ENCODE measurements around the gene LGALS12. TPM values are rescaled to one million over a fixed set of nuclear protein-coding genes. Genes with fewer than 3 reads are reported as not detected.

Gene LGALS12
- total and polyA plus RNA-seq, 2 of the 13 experiments (the other 11 are each of a cell fraction or from before 2014, with no cell fraction given), result not detected

- no peak for DNase-seq (ENCODE audit: low spot score)
- intact Hi-C loops (cut with micrococcal nuclease; ENCODE audit: unreplicated experiment), result no loop called here
- no peak for FAIRE-seq
- in situ Hi-C loops (cut with HindIII; ENCODE audit: extremely low pct_ligation_motif_present, low pct_unique_long_range_greater_than_20kb), result no loop called here
- Histone ChIP-seq H3K79me2 (ENCODE audit: insufficient read depth, low read length) (no peaks in the 10 kb centered on the region), H3K36me3 (replicated peaks in 1 of 2; ENCODE audit: control insufficient read depth in 1 of 2, insufficient read depth in 2 of 2, low read length in 2 of 2) (no peaks in the 10 kb centered on the region), H3K27ac (ENCODE audit: extremely low read length, insufficient read depth, low read length) (no peak overlapping the region), H4K20me1 (ENCODE audit: insufficient read depth, low read length) (no peaks in the 10 kb centered on the region), H3K4me1 (ENCODE audit: insufficient read depth, low read length) (peaks cover 8% of the 10 kb centered on the region; the same call in 1 of the 2 replicates), H3K9me3 (ENCODE audit: low read length) (no peaks in the 10 kb centered on the region), H3K4me2 (ENCODE audit: low read depth, low read length) (no peak overlapping the region), H3K9ac (ENCODE audit: insufficient read depth, low read depth, low read length) (no peak overlapping the region), H3K4me3 (replicated peaks in 1 of 3; ENCODE audit: insufficient read depth in 1 of 3, low read depth in 2 of 3, low read length in 3 of 3) (no peak overlapping the region), H2AFZ (ENCODE audit: low read length) (no peak overlapping the region), H3K27me3 (ENCODE audit: control insufficient read depth in 1 of 2, insufficient read depth in 2 of 2, low read length in 2 of 2) (peaks cover 0 to 5% of the 10 kb centered on the region in 2 experiments; a peak in 2 of 5 replicates)
- ATAC-seq, result no peak
- WGBS (ENCODE audit: low lambda C conversion rate), result 25% methylated on average over 7 of the region's 7 CpGs
- CTCF ChIA-PET (ENCODE audit: low intra/inter-chr PET ratio, low total read pairs), result no interaction called here
- no peak for TF ChIP-seq NFKBIZ (CRISPR knock-in tag; IDR thresholded peaks at IDR 0.05)
- no peak for TF ChIP-seq ATF7-NPFF (CRISPR knock-in tag; IDR thresholded peaks at IDR 0.05; ENCODE audit: low read depth)
- BruUV-seq (replicated peaks), result no TSS peak
- POLR2A ChIA-PET, result no interaction called here
Measured at GRCh38 chr11:63556404-63557013, 50.6 kb downstream of the LGALS12 start.

DNA sequence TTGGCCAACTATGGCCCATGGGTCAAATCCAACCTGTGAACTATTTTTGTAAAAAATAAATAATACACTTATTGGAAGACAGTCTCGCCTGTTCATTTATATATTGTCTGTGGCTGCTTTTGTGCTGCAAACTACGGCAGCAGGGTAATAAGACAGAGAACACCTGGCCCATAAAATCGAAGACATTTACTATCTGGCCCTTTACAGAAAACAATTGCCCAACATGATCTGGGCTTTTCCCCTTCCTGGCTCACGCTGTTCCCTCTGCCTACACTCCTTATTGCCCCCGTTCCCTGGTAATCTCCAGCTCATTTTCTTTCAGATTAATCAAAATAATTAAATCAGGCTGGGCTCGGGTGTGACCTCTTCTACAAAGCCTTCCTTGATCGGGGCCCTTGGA is 51.7 kb downstream of the LGALS12 start:
- TF ChIP-seq SIX1 (CRISPR knock-in tag; IDR thresholded peaks at IDR 0.05; ENCODE audit: borderline replicate concordance) (no peak), JUN (CRISPR knock-in tag; IDR thresholded peaks at IDR 0.05) (no peak), ZFAT (CRISPR knock-in tag; conservative IDR thresholded peaks at IDR 0.05) (no peak), ZNF33A (CRISPR knock-in tag; IDR thresholded peaks at IDR 0.05; ENCODE audit: borderline replicate concordance) (no peak), ZSCAN30 (CRISPR knock-in tag; IDR thresholded peaks at IDR 0.05) (no peak), NR2C2 (CRISPR knock-in tag; IDR thresholded peaks at IDR 0.05; ENCODE audit: borderline replicate concordance) (no peak), HOXA9 (CRISPR knock-in tag; IDR thresholded peaks at IDR 0.05; ENCODE audit: borderline replicate concordance) (no peak), ZNF749 (CRISPR knock-in tag; IDR thresholded peaks at IDR 0.05; ENCODE audit: borderline replicate concordance) (no peak), ZNF136 (CRISPR knock-in tag; IDR thresholded peaks at IDR 0.05; ENCODE audit: low read depth) (no peak), ISL2 (CRISPR knock-in tag; IDR thresholded peaks at IDR 0.05) (no peak), FOXP1 (IDR thresholded peaks at IDR 0.05) (no peak), FOXP1 (CRISPR knock-in tag; IDR thresholded peaks at IDR 0.05) (no peak)
- TF ChIP-seq, protein P1, sequence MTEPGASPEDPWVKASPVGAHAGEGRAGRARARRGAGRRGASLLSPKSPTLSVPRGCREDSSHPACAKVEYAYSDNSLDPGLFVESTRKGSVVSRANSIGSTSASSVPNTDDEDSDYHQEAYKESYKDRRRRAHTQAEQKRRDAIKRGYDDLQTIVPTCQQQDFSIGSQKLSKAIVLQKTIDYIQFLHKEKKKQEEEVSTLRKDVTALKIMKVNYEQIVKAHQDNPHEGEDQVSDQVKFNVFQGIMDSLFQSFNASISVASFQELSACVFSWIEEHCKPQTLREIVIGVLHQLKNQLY (CRISPR knock-in tag; IDR thresholded peaks at IDR 0.05), result no peak
- FAIRE-seq, result no peak
- in situ Hi-C loops (cut with HindIII; ENCODE audit: extremely low pct_ligation_motif_present, low pct_unique_long_range_greater_than_20kb) (no loop called here), intact Hi-C loops (cut with micrococcal nuclease; ENCODE audit: unreplicated experiment) (no loop called here)
- Histone ChIP-seq H3K4me2 (ENCODE audit: low read depth, low read length) (no peak overlapping the region), H3K27ac (ENCODE audit: extremely low read length, insufficient read depth, low read length) (no peak overlapping the region), H3K9ac (ENCODE audit: insufficient read depth, low read depth, low read length) (no peak overlapping the region), H3K9me3 (ENCODE audit: low read length) (no peaks in the 10 kb centered on the region), H3K4me1 (ENCODE audit: insufficient read depth, low read length) (peaks cover 8% of the 10 kb centered on the region; the same call in 1 of the 2 replicates), H3K4me3 (replicated peaks in 1 of 3; ENCODE audit: insufficient read depth in 1 of 3, low read depth in 2 of 3, low read length in 3 of 3) (no peak overlapping the region), H3K27me3 (ENCODE audit: control insufficient read depth in 1 of 2, insufficient read depth in 2 of 2, low read length in 2 of 2) (peaks cover 0 to 5% of the 10 kb centered on the region in 2 experiments; a peak in 2 of 5 replicates), H3K79me2 (ENCODE audit: insufficient read depth, low read length) (no peaks in the 10 kb centered on the region), H3K36me3 (replicated peaks in 1 of 2; ENCODE audit: control insufficient read depth in 1 of 2, insufficient read depth in 2 of 2, low read length in 2 of 2) (no peaks in the 10 kb centered on the region), H4K20me1 (ENCODE audit: insufficient read depth, low read length) (no peaks in the 10 kb centered on the region), H2AFZ (ENCODE audit: low read length) (no peak overlapping the region)
- no TSS peak for BruUV-seq (replicated peaks)
- 51% methylated on average over 7 of the region's 7 CpGs for WGBS (ENCODE audit: low lambda C conversion rate)
- ATAC-seq, result no peak
- DNase-seq (ENCODE audit: low spot score), result no peak
- ChIA-PET CTCF (ENCODE audit: low intra/inter-chr PET ratio, low total read pairs) (no interaction called here), POLR2A (no interaction called here)
